K562 (cell line): ENCODE data around the gene SEZ6. TPM values are rescaled to one million over a fixed set of nuclear protein-coding genes. Genes with fewer than 3 reads are reported as not detected.

Experiments
- ATAC-seq: fragments of 200-7000 bp; cut with Tn5 transposase; 3 replicates; pipeline ENCODE4 v1.9.1; 2020; ENCODE audit warnings: moderate library complexity
- BruUV-seq: library from RNA; stranded (reverse); fragments of 400-500 nt; replicated peaks from 2 replicates; lab custom pipeline; 2021; lab: Mats Ljungman, UMichigan
- CTCF ChIA-PET: fragments of 300-600 bp; formaldehyde crosslinking; extraction: SDS; loops from one replicate; lab custom pipeline; 2021; ENCODE audit warnings: low intra/inter-chr PET ratio; lab: Yijun Ruan, JAX
- POLR2A ChIA-PET: fragments of 300-600, 350-650 bp; sonication (Branson Sonifier 250); formaldehyde crosslinking; extraction: SDS; loops from one replicate; lab custom pipeline; 2021; ENCODE audit warnings: antibody characterized with exemption, inconsistent platforms; lab: Yijun Ruan, JAX
- DNase-seq, 4 experiments: peaks; one replicate each; pipeline versions ENCODE4 v3.0.0 to v3.0.0-alpha.2; 2011 to 2018; ENCODE audit warnings: low spot score in 3 of 4, mixed read lengths in 3 of 4; ENCODE audit errors: extremely low read depth in 1 of 4
- FAIRE-seq: peaks from 2 replicates; lab custom pipeline; 2011; peaks lifted over from hg19 to GRCh38; lab: Jason Lieb, UNC
- H2AFZ ChIP-seq: 2 replicates; pipeline ENCODE4 v1.6.0; 2011; ENCODE audit warnings: low read depth, low read length, control low read depth, inconsistent platforms
- H3K27ac ChIP-seq: fragments of 200-600 bp; 3 replicates; pipeline ENCODE4 v1.8.0; 2011; ENCODE audit warnings: low read depth, mild to moderate bottlenecking, control low read depth, inconsistent platforms, low read length, moderate library complexity, mixed read lengths; ENCODE audit errors: extremely low read depth
- H3K27me3 ChIP-seq, 2 experiments: fragments of 300-600 bp in 1 of 2; 2 replicates in 1 of 2; 3 replicates in 1 of 2; pipeline versions ENCODE4 v1.6.0 to v1.8.0; 2011; ENCODE audit warnings: inconsistent platforms in 2 of 2, low read length in 2 of 2, mild to moderate bottlenecking in 1 of 2, mixed read lengths in 1 of 2, moderate library complexity in 1 of 2; ENCODE audit not compliant: control insufficient read depth in 2 of 2, insufficient read depth in 2 of 2
- H3K36me3 ChIP-seq: fragments of 300-600 bp; 3 replicates; pipeline ENCODE4 v1.8.0; 2011; ENCODE audit warnings: mild to moderate bottlenecking, low read length, inconsistent platforms; ENCODE audit not compliant: control insufficient read depth, insufficient read depth
- H3K4me1 ChIP-seq, 2 experiments: fragments of 200-600 bp in 1 of 2; replicated peaks in 1 of 2; 2 replicates in 1 of 2; 3 replicates in 1 of 2; pipeline versions ENCODE4 v1.5.1 to v1.8.0; 2011; ENCODE audit warnings: inconsistent platforms in 2 of 2, low read length in 2 of 2, mild to moderate bottlenecking in 1 of 2, mixed read lengths in 1 of 2, moderate library complexity in 1 of 2; ENCODE audit not compliant: control insufficient read depth in 2 of 2, insufficient read depth in 2 of 2
- H3K4me2 ChIP-seq: 2 replicates; pipeline ENCODE4 v1.6.1; 2011; ENCODE audit warnings: low read length, control low read depth, inconsistent platforms, mixed read lengths; ENCODE audit not compliant: insufficient read depth
- H3K4me3 ChIP-seq: fragments of 200-600 bp; sonication (generic), shearing (Covaris generic); 2 replicates; pipeline ENCODE4 v1.5.1; 2016; ENCODE audit warnings: control low read depth, inconsistent platforms
- H3K79me2 ChIP-seq: fragments of 200-600 bp; 3 replicates; pipeline ENCODE4 v1.8.0; 2011; ENCODE audit warnings: low read length, inconsistent platforms; ENCODE audit not compliant: control insufficient read depth, insufficient read depth
- H3K9ac ChIP-seq, 2 experiments: 2 replicates each; pipeline versions ENCODE4 v1.6.0 to v1.6.1; 2011; ENCODE audit warnings: low read depth in 2 of 2, low read length in 2 of 2, control low read depth in 1 of 2, inconsistent platforms in 1 of 2, mild to moderate bottlenecking in 1 of 2, mixed read lengths in 1 of 2; ENCODE audit not compliant: insufficient read depth in 1 of 2
- H3K9me1 ChIP-seq: one replicate; pipeline ENCODE4 v1.6.0; 2011; ENCODE audit warnings: inconsistent platforms, mild to moderate bottlenecking, low read length, moderate library complexity; ENCODE audit not compliant: control insufficient read depth, insufficient read depth
- H3K9me3 ChIP-seq: replicated peaks from 2 replicates; pipeline ENCODE4 v1.5.1; 2011; ENCODE audit warnings: low read depth, low read length, inconsistent platforms; ENCODE audit not compliant: control insufficient read depth, insufficient read depth
- H4K20me1 ChIP-seq: replicated peaks from 2 replicates; pipeline ENCODE4 v1.6.1; 2011; ENCODE audit warnings: low read length, inconsistent platforms, mixed read lengths; ENCODE audit not compliant: control insufficient read depth, insufficient read depth
- ETV1 ChIP-seq: fragments of 450-650 bp; conservative IDR thresholded peaks from 2 replicates; pipeline ENCODE4 v1.6.1; 2016; ENCODE audit warnings: missing genetic modification characterization, control low read depth, low read depth, missing compliant biosample characterization
- KLF6 ChIP-seq: fragments of 250-450 bp; sonication (Bioruptor Pico); IDR thresholded peaks from 2 replicates; pipeline ENCODE4 v1.4.0; 2020; ENCODE audit warnings: mild to moderate bottlenecking, moderate library complexity, borderline replicate concordance
- MNT ChIP-seq, 2 experiments: fragments of 450-650 bp; conservative IDR thresholded peaks; 2 replicates each; pipeline ENCODE4 v1.6.1; 2017; ENCODE audit warnings: mild to moderate bottlenecking in 2 of 2, moderate library complexity in 2 of 2
- REST ChIP-seq, 2 experiments: fragments of 450-650 bp; formaldehyde crosslinking in 1 of 2; IDR thresholded peaks; 2 replicates each; pipeline versions ENCODE4 v1.4.0 to v1.6.1; 2014 to 2020; ENCODE audit warnings: mild to moderate bottlenecking in 2 of 2, borderline replicate concordance in 1 of 2, low read depth in 1 of 2
- TFE3 ChIP-seq: fragments of 450-650 bp; formaldehyde crosslinking; IDR thresholded peaks from 2 replicates; pipeline ENCODE4 v1.4.0; 2020; ENCODE audit warnings: mild to moderate bottlenecking, mixed read lengths
- U2AF2 ChIP-seq: fragments of 200-400 bp; formaldehyde crosslinking; optimal IDR thresholded peaks from 2 replicates; pipeline ENCODE3; 2017; ENCODE audit warnings: low read depth, mild to moderate bottlenecking, low read length
- ZBTB8A ChIP-seq: fragments of 450-650 bp; IDR thresholded peaks from 2 replicates; pipeline ENCODE4 v1.6.1; 2018; ENCODE audit warnings: mild to moderate bottlenecking, moderate library complexity; ENCODE audit not compliant: partially characterized antibody
- ZNF511 ChIP-seq: sonication (generic); formaldehyde crosslinking; IDR thresholded peaks from 2 replicates; pipeline ENCODE4 v1.8.0; 2022; ENCODE audit warnings: mild to moderate bottlenecking, missing genetic modification reagents
- WGBS: fragments of 100-300 bp; shearing (Covaris generic); methylation state at CpG from one replicate; pipeline ENCODE4 v1.1.6; 2016; ENCODE audit warnings: low coverage, mixed read lengths; ENCODE audit not compliant: insufficient coverage; ENCODE audit errors: missing lambda C conversion rate; 5-methylcytosine and 5-hydroxymethylcytosine counted together
- in situ Hi-C: fragments of 300-500 bp; cut with MboI; formaldehyde crosslinking; loops from 4 replicates; pipeline ENCODE4 v1.15.0; 2018; ENCODE audit warnings: inconsistent platforms, mixed read lengths
- intact Hi-C: fragments of 100-400 bp; cut with micrococcal nuclease; formaldehyde crosslinking; loops from 2 replicates; pipeline ENCODE4 v1.14.2; 2022
- polyA plus RNA-seq, 8 experiments: library from polyadenylated mRNA; depleted of rRNA in 4 of 8; stranded (reverse) in 5 of 8; unstranded in 3 of 8; fragments of >200 nt; fragmentation: Nextera tagmentation in 2 of 8; fragmentation: Illumina TruSeq in 1 of 8; extraction: Ambion mirVana in 2 of 8; extraction: Trizol in 1 of 8; gene quantifications; 2 replicates each; pipeline versions ENCODE4 v1.2.1 to v1.2.3, GENCODE V29; 2011 to 2014; ENCODE audit warnings: inconsistent platforms in 1 of 8, missing spikeins in 1 of 8
- total RNA-seq, 7 experiments: library from RNA; depleted of rRNA in 6 of 7; stranded (reverse); fragments of >200 nt in 6 of 7; fragmentation: Illumina TruSeq in 2 of 7; extraction: Trizol in 2 of 7; gene quantifications; 2 replicates each; pipeline versions ENCODE4 v1.2.1 to v1.2.3, GENCODE V29; 2011 to 2021; ENCODE audit warnings: low replicate concordance in 1 of 7

The SEZ6 gene
- total and polyA plus RNA-seq, 9 of the 15 experiments (the other 6 are each of a cell fraction or from before 2014, with no cell fraction given): not detected

- H3K4me1 ChIP-seq: no peaks in the 10 kb centered on the region
- TF ChIP-seq TFE3 (no peak), ZNF511 (CRISPR knock-in tag) (no peak), ETV1 (no peak), REST (IDR thresholded peaks at IDR 0.05; ENCODE audit: borderline replicate concordance) (no peak), REST (CRISPR knock-in tag; IDR thresholded peaks at IDR 0.05; ENCODE audit: low read depth) (no peak), KLF6 (CRISPR knock-in tag) (no peak), MNT (conservative IDR thresholded peaks at IDR 0.05) (no peak), ZBTB8A (no peak), U2AF2 (no peak)
These were observed 44.4 kb downstream of the SEZ6 start for GRCh38 chr17:28961391-28961790.

More at GRCh38 chr17:28961391-28961790, 44.4 kb downstream of the SEZ6 start:
- Histone ChIP-seq H3K9ac (no peak overlapping the region), H3K79me2 (no peaks in the 10 kb centered on the region), H3K9me3 (no peaks in the 10 kb centered on the region), H3K36me3 (no peaks in the 10 kb centered on the region), H4K20me1 (peaks cover 6% of the 10 kb centered on the region; the same call in 1 of the 2 replicates), H2AFZ (no peak overlapping the region), H3K27me3 (peaks cover 46 to 70% of the 10 kb centered on the region in 2 experiments), H3K9me1 (no peaks in the 10 kb centered on the region), H3K4me3 (no peak overlapping the region), H3K27ac (no peak overlapping the region), H3K4me2 (no peak overlapping the region)
- no TSS peak for BruUV-seq
- in situ Hi-C loops (no loop called here), intact Hi-C loops (no loop called here)
- POLR2A ChIA-PET: interaction anchor here (0.6 to 1.5 kb wide), 4 partner anchors 10 to 633 kb away, joined by 3 to 4 read pairs (median 4); partner anchors contain the start of gene PHF12
- CTCF ChIA-PET: no interaction called here
- DNase-seq (no peak), FAIRE-seq (no peak), ATAC-seq (no peak)
- under 1% methylated on average over 7 of the region's 7 CpGs for WGBS
